Measurements from ENCODE around the gene GHRH. TPM values are rescaled to one million over a fixed set of nuclear protein-coding genes. Genes with fewer than 3 reads are reported as not detected.

The GHRH gene
- total RNA-seq, 2 experiments from 2014 or later, result not detected

GRCh38 chr20:37276494-37277252 is 15.1 kb upstream of the GHRH start:
- peak overlapping the region; percentile 12 for H3K27ac ChIP-seq (ENCODE audit: low read depth, low read length, poor library complexity, severe bottlenecking)
- peak; percentile 64 for DNase-seq (ENCODE audit: low spot score)
- H4K20me1 ChIP-seq (ENCODE audit: insufficient read depth, low read length), result no peaks in the 10 kb centered on the region
- H3K79me2 ChIP-seq (ENCODE audit: insufficient read depth, low read depth, low read length), result no peaks in the 10 kb centered on the region
- H3K4me1 ChIP-seq (ENCODE audit: insufficient read depth, low read length, poor library complexity, severe bottlenecking), result peaks cover 47% of the 10 kb centered on the region
- no peaks in the 10 kb centered on the region for H3K36me3 ChIP-seq (ENCODE audit: insufficient read depth, low read length)
- TF ChIP-seq, protein P1, sequence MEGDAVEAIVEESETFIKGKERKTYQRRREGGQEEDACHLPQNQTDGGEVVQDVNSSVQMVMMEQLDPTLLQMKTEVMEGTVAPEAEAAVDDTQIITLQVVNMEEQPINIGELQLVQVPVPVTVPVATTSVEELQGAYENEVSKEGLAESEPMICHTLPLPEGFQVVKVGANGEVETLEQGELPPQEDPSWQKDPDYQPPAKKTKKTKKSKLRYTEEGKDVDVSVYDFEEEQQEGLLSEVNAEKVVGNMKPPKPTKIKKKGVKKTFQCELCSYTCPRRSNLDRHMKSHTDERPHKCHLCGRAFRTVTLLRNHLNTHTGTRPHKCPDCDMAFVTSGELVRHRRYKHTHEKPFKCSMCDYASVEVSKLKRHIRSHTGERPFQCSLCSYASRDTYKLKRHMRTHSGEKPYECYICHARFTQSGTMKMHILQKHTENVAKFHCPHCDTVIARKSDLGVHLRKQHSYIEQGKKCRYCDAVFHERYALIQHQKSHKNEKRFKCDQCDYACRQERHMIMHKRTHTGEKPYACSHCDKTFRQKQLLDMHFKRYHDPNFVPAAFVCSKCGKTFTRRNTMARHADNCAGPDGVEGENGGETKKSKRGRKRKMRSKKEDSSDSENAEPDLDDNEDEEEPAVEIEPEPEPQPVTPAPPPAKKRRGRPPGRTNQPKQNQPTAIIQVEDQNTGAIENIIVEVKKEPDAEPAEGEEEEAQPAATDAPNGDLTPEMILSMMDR (conservative IDR thresholded peaks at IDR 0.05; ENCODE audit: low read length), result peak; percentile 49
- no peak for TF ChIP-seq EZH2phosphoT487 (IDR thresholded peaks at IDR 0.05; ENCODE audit: borderline replicate concordance, low read depth, low read length)
- H3K4me3 ChIP-seq (ENCODE audit: low read depth, low read length, poor library complexity, severe bottlenecking), result no peak overlapping the region
- POLR2A ChIA-PET, result interaction anchor here (0.5 to 3.2 kb wide), 6 partner anchors 8 to 271 kb away, joined by 3 to 16 read pairs (median 3); partner anchors contain the start of gene MANBAL
- no peaks in the 10 kb centered on the region for H3K9me2 ChIP-seq (ENCODE audit: insufficient read depth, low read length)
- BruUV-seq (replicated peaks), result no TSS peak
- H3K9me3 ChIP-seq (ENCODE audit: low read length), result no peaks in the 10 kb centered on the region
- CTCF ChIA-PET (ENCODE audit: unreplicated experiment), result no interaction called here
- intact Hi-C loops (cut with micrococcal nuclease; ENCODE audit: unreplicated experiment), result no loop called here
- peak overlapping the region; percentile 50; the same call in 1 of the 2 replicates for H2AFZ ChIP-seq (ENCODE audit: low read length)
- H3K4me2 ChIP-seq (ENCODE audit: low read length), result peak overlapping the region; percentile 36

- H3K27ac ChIP-seq (ENCODE audit: low read depth, low read length, poor library complexity, severe bottlenecking), result peak overlapping the region; percentile 36
- H3K4me2 ChIP-seq (ENCODE audit: low read length), result peak overlapping the region; percentile 49
These were observed 13.4 kb upstream of the GHRH start for GRCh38 chr20:37274851-37275524.

More at GRCh38 chr20:37274851-37275524, 13.4 kb upstream of the GHRH start:
- Histone ChIP-seq H3K79me2 (ENCODE audit: insufficient read depth, low read depth, low read length) (no peaks in the 10 kb centered on the region), H3K9me2 (ENCODE audit: insufficient read depth, low read length) (no peaks in the 10 kb centered on the region), H2AFZ (ENCODE audit: low read length) (peak overlapping the region; percentile 65), H3K36me3 (ENCODE audit: insufficient read depth, low read length) (no peaks in the 10 kb centered on the region), H3K4me3 (ENCODE audit: low read depth, low read length, poor library complexity, severe bottlenecking) (no peak overlapping the region), H3K9me3 (ENCODE audit: low read length) (no peaks in the 10 kb centered on the region), H4K20me1 (ENCODE audit: insufficient read depth, low read length) (no peaks in the 10 kb centered on the region), H3K4me1 (ENCODE audit: insufficient read depth, low read length, poor library complexity, severe bottlenecking) (peaks cover 56% of the 10 kb centered on the region)
- intact Hi-C loops (cut with micrococcal nuclease; ENCODE audit: unreplicated experiment), result no loop called here
- DNase-seq (ENCODE audit: low spot score), result peak; percentile 53
- no peak for TF ChIP-seq EZH2phosphoT487 (IDR thresholded peaks at IDR 0.05; ENCODE audit: borderline replicate concordance, low read depth, low read length)
- TF ChIP-seq, protein P1 (conservative IDR thresholded peaks at IDR 0.05; ENCODE audit: low read length), result no peak
- CTCF ChIA-PET (ENCODE audit: unreplicated experiment), result no interaction called here
- POLR2A ChIA-PET, result interaction anchor here (0.6 to 3.2 kb wide), 4 partner anchors 13 to 575 kb away, joined by 3 to 16 read pairs (median 4); partner anchors contain the start of gene MANBAL
- no TSS peak for BruUV-seq (replicated peaks)
